ENCODE results near the gene PIP5K1A.
"Not testable (repeated sequence)": the region's sequence is repeated elsewhere in the genome, so short reads cannot be mapped to it uniquely, and the experiment has no call there.

Gene PIP5K1A

DNA sequence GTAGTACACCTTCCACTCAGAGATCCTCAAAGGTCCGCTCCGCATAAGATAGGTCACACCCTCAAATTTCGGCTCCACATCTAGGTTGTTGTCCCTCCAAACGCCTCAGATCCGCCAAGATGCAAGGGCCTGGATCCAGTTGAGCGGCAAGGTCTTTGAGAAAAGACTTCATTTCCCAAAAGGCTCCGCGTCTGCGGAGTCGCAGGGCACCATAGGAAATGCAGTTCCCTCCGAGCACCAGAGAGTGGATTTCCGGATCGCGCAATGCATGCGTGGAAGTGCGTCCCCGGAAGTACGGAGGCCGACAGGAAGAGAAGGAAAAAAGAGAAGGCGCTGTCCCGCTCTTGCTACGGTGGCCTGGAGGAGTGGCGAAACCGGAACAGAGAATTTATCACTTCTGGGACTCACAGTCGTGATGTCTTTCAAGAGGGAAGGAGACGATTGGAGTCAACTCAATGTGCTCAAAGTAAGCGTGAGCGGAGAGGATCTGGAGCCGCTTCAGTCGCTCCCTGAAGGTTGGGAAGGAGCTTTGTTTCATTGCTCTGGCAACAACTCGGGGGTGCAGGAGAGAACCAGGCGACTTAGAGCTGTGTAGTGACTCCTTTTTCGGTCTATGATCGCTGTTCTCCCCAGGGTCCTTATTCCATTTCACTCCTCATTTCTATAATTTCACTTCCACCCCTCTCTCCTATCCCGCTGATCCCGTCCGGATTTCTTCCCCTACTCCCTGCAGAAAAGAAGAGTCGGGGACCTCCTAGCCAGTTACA, 32.4 kb upstream of the PIP5K1A start, which contains the start of the genes LYSMD1 and SCNM1:
Gene LYSMD1 (minus strand): TSS at position 165 of the 767 bp plus-strand sequence. CDS start 644 bp downstream, outside the sequence.
Gene SCNM1 (plus strand): TSS at position 407 of the 767 bp plus-strand sequence. CDS start 9 bp downstream, at position 416.
- TF ChIP-seq SPI1 (IDR thresholded peaks at IDR 0.05; ENCODE audit: low read depth, low read length) (peak; percentile 83), PAX5 (IDR thresholded peaks at IDR 0.05; ENCODE audit: insufficient read depth, low read length, severe bottlenecking) (no peak), TAF1 (IDR thresholded peaks at IDR 0.05; ENCODE audit: low read depth, low read length) (peak; percentile 64), POLR2AphosphoS5 (IDR thresholded peaks at IDR 0.05; ENCODE audit: low read depth, low read length) (peak; percentile 85), POLR2A (IDR thresholded peaks at IDR 0.05; ENCODE audit: low read depth, low read length) (peak; percentile 90), POU2F2 (IDR thresholded peaks at IDR 0.05; ENCODE audit: low read depth, low read length) (peak; percentile 95)
- DNase-seq (ENCODE audit: insufficient read length, low spot score): peak; percentile 80
- peak; percentile 94 for FAIRE-seq

DNA sequence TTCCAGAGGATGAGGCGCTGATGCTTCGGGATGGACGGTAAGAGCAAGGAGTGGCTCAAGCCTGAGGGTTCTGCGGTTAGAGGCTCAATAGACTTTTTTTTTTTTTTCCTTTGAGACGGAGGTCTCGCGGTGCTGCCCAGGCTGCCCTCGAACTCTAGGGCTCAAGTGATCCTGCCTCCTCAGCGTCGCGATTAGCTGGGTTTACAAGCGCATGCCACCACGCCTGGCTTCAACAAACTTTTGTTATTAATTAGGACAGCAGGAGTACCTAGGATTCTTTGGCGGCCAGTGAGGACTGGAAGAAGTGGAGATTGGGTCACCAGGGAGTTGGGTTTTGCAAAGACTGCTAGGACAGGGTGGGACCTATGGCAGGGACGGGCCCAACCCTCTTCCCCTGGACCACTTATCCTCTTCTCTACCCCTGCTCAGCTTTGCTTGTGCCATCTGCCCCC, 31.8 kb upstream of the PIP5K1A start:
- no peak for FAIRE-seq
- DNase-seq (ENCODE audit: insufficient read length, low spot score): no peak
- TF ChIP-seq PAX5 (IDR thresholded peaks at IDR 0.05; ENCODE audit: insufficient read depth, low read length, severe bottlenecking) (no peak), TAF1 (IDR thresholded peaks at IDR 0.05; ENCODE audit: low read depth, low read length) (no peak), POLR2AphosphoS5 (IDR thresholded peaks at IDR 0.05; ENCODE audit: low read depth, low read length) (no peak), POLR2A (IDR thresholded peaks at IDR 0.05; ENCODE audit: low read depth, low read length) (no peak), SPI1 (IDR thresholded peaks at IDR 0.05; ENCODE audit: low read depth, low read length) (no peak), POU2F2 (IDR thresholded peaks at IDR 0.05; ENCODE audit: low read depth, low read length) (no peak)

DNA sequence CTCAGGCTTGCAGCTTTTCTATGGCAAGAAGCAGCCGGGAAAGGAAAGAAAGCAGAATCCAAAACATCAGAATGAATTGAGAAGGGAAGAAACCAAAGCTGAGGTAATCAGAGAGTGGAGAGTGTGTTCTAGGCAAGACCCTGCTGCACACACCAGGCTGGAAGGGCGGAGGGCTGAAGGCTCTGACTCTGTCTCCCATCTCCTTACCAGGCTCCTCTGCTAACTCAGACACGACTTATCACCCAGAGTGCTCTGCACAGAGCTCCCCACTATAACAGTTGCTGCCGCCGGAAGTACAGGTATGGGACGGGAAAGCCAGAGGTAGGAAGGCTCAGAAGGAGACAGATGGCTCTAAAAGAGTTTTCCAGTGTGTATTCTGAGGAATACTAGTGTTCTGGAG, 31.2 kb upstream of the PIP5K1A start:
- FAIRE-seq: no peak

DNA sequence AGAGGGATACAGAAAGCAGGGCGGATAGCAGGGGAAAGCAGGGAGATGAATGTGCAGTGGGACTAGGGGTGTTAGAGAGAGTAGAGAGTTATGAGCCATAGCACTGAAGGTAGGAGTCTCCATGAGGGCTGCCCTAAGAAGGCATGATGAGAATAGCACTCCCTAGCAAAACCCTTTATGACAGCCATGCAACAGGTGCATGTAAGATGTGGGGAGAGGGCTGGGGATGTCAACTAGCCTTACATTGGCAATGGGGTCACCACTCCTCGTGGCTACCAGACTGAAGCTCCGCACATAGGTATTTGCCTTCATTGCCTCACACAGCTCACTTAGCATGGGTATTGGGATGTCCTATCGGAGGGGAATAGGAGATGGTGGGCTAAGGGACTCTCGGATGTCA, 27.2 kb upstream of the PIP5K1A start:
- no peak for TF ChIP-seq POU2F2 (IDR thresholded peaks at IDR 0.05; ENCODE audit: low read depth, low read length)
- TF ChIP-seq PAX5 (IDR thresholded peaks at IDR 0.05; ENCODE audit: insufficient read depth, low read length, severe bottlenecking): no peak
- TF ChIP-seq POLR2A (IDR thresholded peaks at IDR 0.05; ENCODE audit: low read depth, low read length): no peak
- no peak for TF ChIP-seq TAF1 (IDR thresholded peaks at IDR 0.05; ENCODE audit: low read depth, low read length)
- TF ChIP-seq POLR2AphosphoS5 (IDR thresholded peaks at IDR 0.05; ENCODE audit: low read depth, low read length): no peak
- no peak for TF ChIP-seq SPI1 (IDR thresholded peaks at IDR 0.05; ENCODE audit: low read depth, low read length)
- no peak for FAIRE-seq
- DNase-seq (ENCODE audit: insufficient read length, low spot score): no peak

More for the DNA sequence above, 31.2 kb upstream of the PIP5K1A start:
- no peak for TF ChIP-seq POLR2AphosphoS5 (IDR thresholded peaks at IDR 0.05; ENCODE audit: low read depth, low read length)
- TF ChIP-seq POLR2A (IDR thresholded peaks at IDR 0.05; ENCODE audit: low read depth, low read length): no peak
- no peak for TF ChIP-seq PAX5 (IDR thresholded peaks at IDR 0.05; ENCODE audit: insufficient read depth, low read length, severe bottlenecking)
- no peak for TF ChIP-seq TAF1 (IDR thresholded peaks at IDR 0.05; ENCODE audit: low read depth, low read length)
- DNase-seq (ENCODE audit: insufficient read length, low spot score): no peak

DNA sequence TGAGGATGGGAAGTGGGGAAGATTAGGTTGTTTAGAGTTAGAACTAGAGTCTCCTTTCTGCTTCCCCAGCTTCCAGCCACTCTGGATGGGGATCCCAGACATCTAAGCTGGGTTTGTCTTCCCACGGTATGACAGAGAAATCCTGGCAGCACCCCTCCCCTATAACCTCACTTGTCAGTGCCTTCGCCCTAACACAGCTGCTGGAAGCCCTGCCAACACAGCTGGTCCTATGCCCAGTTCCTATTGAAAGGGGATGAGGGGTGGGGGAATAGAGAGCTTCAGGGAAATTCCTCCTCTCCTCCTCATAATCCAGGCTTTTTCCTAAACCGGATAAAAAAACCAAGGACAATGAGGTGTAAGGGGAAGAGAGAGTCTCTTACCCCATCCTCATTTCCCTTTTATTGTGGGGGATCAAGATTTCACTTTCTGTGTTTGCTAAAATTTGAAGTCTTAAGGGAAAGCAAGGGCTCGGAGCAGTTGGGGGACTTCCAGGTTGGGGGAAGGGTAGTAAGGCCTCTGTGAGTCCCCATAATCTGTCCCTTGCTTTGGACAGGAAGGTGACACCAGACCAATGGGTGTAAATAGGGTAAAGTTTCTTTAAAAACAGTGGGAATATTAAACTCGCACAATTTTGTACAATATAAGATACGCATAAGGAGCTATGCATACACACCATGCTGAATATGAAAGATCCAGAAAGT, 23.2 kb upstream of the PIP5K1A start:
- no peak for TF ChIP-seq POLR2A (IDR thresholded peaks at IDR 0.05; ENCODE audit: low read depth, low read length)
- TF ChIP-seq TAF1 (IDR thresholded peaks at IDR 0.05; ENCODE audit: low read depth, low read length): no peak
- no peak for TF ChIP-seq PAX5 (IDR thresholded peaks at IDR 0.05; ENCODE audit: insufficient read depth, low read length, severe bottlenecking)
- no peak for TF ChIP-seq POU2F2 (IDR thresholded peaks at IDR 0.05; ENCODE audit: low read depth, low read length)
- TF ChIP-seq POLR2AphosphoS5 (IDR thresholded peaks at IDR 0.05; ENCODE audit: low read depth, low read length): no peak
- no peak for TF ChIP-seq SPI1 (IDR thresholded peaks at IDR 0.05; ENCODE audit: low read depth, low read length)
- DNase-seq (ENCODE audit: insufficient read length, low spot score) (no peak), FAIRE-seq (no peak)

DNA sequence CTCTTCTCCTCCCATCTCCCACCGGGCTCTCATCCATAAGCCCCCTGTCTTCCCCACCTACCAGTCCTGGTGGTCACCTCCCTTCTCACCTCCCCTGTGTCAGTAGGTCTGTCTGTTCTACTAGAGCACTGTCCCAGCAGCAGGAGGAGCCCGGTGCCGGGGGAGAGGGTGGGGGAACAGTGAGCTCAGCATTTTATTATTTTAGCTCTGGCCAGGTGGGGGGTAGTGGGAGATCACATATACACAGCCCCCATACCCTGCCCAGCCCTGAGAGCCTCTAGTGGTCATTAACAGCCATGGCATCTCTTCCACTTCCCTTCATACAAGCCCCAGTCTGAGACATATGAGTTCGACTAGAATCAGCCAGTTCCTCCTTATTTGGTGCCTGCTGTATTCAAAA, 22.5 kb upstream of the PIP5K1A start, which contains the start of gene TMOD4:
Gene TMOD4 (minus strand): TSS at position 119 of the 400 bp plus-strand sequence. CDS start 1,106 bp downstream, outside the sequence.
- FAIRE-seq: no peak
- TF ChIP-seq SPI1 (IDR thresholded peaks at IDR 0.05; ENCODE audit: low read depth, low read length) (peak; percentile 52), PAX5 (IDR thresholded peaks at IDR 0.05; ENCODE audit: insufficient read depth, low read length, severe bottlenecking) (no peak)
- no peak for DNase-seq (ENCODE audit: insufficient read length, low spot score)

DNA sequence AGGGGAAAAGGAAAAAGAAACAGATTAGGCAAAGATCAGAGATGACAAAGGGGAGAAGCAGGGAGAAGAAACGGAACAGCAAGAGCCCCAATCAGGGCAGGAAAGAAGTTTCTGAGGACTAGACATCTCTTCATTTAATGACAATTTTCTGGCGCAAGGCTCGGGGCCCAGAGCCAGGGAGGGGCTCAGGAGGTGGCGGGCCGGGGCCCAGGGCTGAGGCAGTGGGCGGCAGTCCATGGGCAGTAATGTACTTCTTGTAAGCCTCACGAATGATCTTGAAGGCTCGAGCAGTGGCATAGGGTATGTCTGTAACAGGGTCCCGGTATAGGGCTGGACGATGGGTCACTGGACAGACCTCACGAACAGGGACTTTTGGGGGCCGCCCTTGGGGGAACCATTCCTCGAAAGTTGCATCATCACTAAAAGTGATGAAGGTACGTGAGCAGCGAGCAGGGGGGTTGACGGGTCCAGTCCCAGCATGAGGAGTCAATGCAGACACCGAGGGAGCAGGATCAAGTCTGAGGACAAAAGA, 21.8 kb upstream of the PIP5K1A start:
- DNase-seq (ENCODE audit: insufficient read length, low spot score): no peak
- no peak for FAIRE-seq
- TF ChIP-seq POU2F2 (IDR thresholded peaks at IDR 0.05; ENCODE audit: low read depth, low read length) (no peak), POLR2A (IDR thresholded peaks at IDR 0.05; ENCODE audit: low read depth, low read length) (no peak), SPI1 (IDR thresholded peaks at IDR 0.05; ENCODE audit: low read depth, low read length) (no peak), TAF1 (IDR thresholded peaks at IDR 0.05; ENCODE audit: low read depth, low read length) (no peak)

DNA sequence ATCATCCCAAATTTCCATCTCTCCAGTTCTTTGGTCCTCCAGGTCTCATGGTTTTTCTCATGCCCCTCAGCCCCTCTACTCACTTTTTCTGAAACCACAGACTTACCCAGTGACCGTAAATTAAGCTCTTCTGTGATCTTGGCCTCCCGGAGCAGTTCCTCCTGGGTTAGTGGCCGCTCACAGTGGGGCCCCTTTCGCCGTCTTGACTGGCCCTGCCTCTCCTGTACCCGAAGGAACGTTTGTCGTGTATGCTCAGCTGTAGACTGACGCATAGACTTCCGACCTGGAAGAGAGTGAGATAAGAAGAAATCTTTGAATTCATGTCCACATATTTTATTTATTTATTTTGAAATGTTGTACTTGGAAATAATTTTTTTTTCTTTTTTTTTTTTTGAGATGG, 14.1 kb upstream of the PIP5K1A start:
- TF ChIP-seq SPI1 (IDR thresholded peaks at IDR 0.05; ENCODE audit: low read depth, low read length): no peak
- no peak for TF ChIP-seq PAX5 (IDR thresholded peaks at IDR 0.05; ENCODE audit: insufficient read depth, low read length, severe bottlenecking)
- no peak for TF ChIP-seq POU2F2 (IDR thresholded peaks at IDR 0.05; ENCODE audit: low read depth, low read length)
- DNase-seq (ENCODE audit: insufficient read length, low spot score): no peak
- FAIRE-seq: no peak

DNA sequence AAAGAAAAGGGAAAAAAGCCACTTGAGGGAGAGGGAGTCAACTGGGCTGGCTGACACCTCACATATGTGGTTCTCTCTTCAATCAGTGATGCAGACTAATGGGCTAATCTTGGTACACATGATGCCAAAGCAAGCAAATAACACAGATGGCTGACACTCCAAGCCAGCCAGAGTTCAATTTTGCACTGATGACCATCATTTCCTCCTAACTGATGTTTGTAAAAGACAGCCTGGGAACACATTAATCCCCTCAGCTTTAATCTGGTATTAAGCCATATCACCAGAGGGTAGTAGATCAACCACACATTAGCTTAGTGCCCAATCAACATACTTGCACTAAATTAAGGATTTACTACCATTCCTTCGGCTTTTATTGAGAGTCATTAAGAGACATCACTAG, 11.1 kb upstream of the PIP5K1A start:
- DNase-seq (ENCODE audit: insufficient read length, low spot score): no peak
- no peak for FAIRE-seq
- no peak for TF ChIP-seq POU2F2 (IDR thresholded peaks at IDR 0.05; ENCODE audit: low read depth, low read length)
- no peak for TF ChIP-seq POLR2A (IDR thresholded peaks at IDR 0.05; ENCODE audit: low read depth, low read length)
- no peak for TF ChIP-seq PAX5 (IDR thresholded peaks at IDR 0.05; ENCODE audit: insufficient read depth, low read length, severe bottlenecking)
- no peak for TF ChIP-seq TAF1 (IDR thresholded peaks at IDR 0.05; ENCODE audit: low read depth, low read length)
- no peak for TF ChIP-seq SPI1 (IDR thresholded peaks at IDR 0.05; ENCODE audit: low read depth, low read length)
- TF ChIP-seq POLR2AphosphoS5 (IDR thresholded peaks at IDR 0.05; ENCODE audit: low read depth, low read length): no peak

DNA sequence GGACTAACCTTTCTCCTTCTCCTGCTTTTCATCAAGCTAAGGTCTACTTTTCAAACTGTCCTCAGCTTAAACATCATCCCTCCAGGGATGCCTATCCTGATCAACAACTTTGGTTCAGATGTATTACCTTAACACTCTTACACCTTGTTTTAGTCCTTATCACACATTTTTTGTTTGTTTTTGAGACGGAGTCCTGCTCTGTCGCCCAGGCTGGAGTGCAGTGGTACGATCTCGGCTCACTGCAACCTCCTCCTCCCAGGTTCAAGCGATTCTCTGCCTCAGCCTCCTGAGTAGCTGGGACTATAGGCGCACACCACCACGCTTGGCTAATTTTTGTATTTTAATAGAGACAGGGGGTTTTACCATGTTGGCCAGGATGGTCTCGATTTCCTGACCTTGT, 9.7 kb upstream of the PIP5K1A start:
- not testable (repeated sequence) for DNase-seq (ENCODE audit: insufficient read length, low spot score); FAIRE-seq

All from GM12891 (cell line).